ENCODE data around the gene ARHGAP42. TPM values are rescaled to one million over a fixed set of nuclear protein-coding genes. Genes with fewer than 3 reads are reported as not detected.

Gene ARHGAP42
- total and polyA plus RNA-seq, 9 donors, result 4.3 to 11.8 (median 7.0) TPM

DNA sequence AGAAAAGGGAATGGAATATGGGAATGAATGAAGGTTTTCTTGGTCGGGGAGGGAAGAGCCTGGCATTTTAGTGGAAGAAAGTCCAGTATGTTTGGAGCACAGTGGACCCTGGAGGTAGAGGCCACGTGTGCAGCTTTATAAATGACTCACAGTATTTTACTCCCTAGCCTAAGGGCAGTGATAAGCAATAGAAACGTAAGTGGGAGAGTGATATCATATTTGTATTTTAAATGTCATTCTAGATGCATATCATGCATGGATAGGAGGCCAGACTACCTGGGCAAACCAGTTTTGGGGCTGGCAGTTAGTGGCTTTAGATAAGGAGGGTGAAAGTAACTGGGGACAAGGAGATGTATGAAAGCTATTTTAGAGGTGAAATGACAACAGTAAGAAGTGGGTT is 174.1 kb downstream of the ARHGAP42 start:
- intact Hi-C loops (cut with DNase I), result loop anchor here in 2 of 4 donors (5.0 to 10.0 kb wide), 2 partner anchors 179 to 276 kb away; no protein-coding TSS in a partner anchor
- Histone ChIP-seq H3K36me3 (no peaks in the 10 kb centered on the region), H3K27me3 (no peaks in the 10 kb centered on the region), H3K4me3 (no peak overlapping the region), H3K9me3 (no peaks in the 10 kb centered on the region), H3K27ac (no peak overlapping the region), H3K4me1 (ENCODE audit: insufficient read depth) (peaks cover 2% of the 10 kb centered on the region)
- DNase-seq, result no peak
- no peak for TF ChIP-seq EP300 (IDR thresholded peaks at IDR 0.05)
- TF ChIP-seq, protein P1, sequence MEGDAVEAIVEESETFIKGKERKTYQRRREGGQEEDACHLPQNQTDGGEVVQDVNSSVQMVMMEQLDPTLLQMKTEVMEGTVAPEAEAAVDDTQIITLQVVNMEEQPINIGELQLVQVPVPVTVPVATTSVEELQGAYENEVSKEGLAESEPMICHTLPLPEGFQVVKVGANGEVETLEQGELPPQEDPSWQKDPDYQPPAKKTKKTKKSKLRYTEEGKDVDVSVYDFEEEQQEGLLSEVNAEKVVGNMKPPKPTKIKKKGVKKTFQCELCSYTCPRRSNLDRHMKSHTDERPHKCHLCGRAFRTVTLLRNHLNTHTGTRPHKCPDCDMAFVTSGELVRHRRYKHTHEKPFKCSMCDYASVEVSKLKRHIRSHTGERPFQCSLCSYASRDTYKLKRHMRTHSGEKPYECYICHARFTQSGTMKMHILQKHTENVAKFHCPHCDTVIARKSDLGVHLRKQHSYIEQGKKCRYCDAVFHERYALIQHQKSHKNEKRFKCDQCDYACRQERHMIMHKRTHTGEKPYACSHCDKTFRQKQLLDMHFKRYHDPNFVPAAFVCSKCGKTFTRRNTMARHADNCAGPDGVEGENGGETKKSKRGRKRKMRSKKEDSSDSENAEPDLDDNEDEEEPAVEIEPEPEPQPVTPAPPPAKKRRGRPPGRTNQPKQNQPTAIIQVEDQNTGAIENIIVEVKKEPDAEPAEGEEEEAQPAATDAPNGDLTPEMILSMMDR (IDR thresholded peaks at IDR 0.05), result no peak
- no peak for TF ChIP-seq POLR2A (IDR thresholded peaks at IDR 0.05)
- WGBS, 3 donors, result 86 to 91% (median 88%) methylated on average over 3 of the region's 3 CpGs

DNA sequence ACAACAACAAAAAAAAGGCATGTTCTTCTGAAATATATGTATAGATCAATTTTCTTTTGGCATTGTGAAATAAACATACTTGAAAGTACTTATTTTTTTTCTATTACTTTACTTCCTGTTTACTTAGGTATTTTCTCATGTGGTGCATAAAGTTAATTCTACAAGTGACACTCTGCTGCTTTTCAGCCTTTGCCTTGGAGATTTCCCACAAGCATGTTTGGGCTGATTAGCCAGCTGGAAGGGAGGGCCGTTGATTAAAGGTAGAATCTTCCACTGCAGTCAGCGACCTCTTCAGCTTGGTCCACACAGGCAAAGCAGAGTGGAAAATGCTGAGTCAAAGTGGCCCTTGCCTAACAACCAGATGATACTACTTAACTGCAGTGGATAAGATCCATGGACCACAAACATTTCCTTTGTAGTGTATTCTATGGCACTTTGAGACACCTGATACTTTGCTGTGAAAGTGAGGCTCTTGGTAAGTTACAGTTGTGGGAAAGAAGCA is 176.0 kb downstream of the ARHGAP42 start:
- H3K27ac ChIP-seq, result no peak overlapping the region
- no peak for DNase-seq
- peaks cover 2% of the 10 kb centered on the region for H3K4me1 ChIP-seq (ENCODE audit: insufficient read depth)
- no peaks in the 10 kb centered on the region for H3K36me3 ChIP-seq
- WGBS, 3 donors, result 20 to 29% (median 24%) methylated on average over 2 of the region's 2 CpGs
- intact Hi-C loops (cut with DNase I), result loop anchor here in 2 of 4 donors (5.0 to 10.0 kb wide), 2 partner anchors 181 to 278 kb away; no protein-coding TSS in a partner anchor
- no peak for TF ChIP-seq EP300 (IDR thresholded peaks at IDR 0.05)
- no peak for TF ChIP-seq POLR2A (IDR thresholded peaks at IDR 0.05)
- TF ChIP-seq, protein P1 (IDR thresholded peaks at IDR 0.05), result no peak
- H3K27me3 ChIP-seq, result no peaks in the 10 kb centered on the region
- H3K4me3 ChIP-seq, result no peak overlapping the region
- H3K9me3 ChIP-seq, result no peaks in the 10 kb centered on the region

DNA sequence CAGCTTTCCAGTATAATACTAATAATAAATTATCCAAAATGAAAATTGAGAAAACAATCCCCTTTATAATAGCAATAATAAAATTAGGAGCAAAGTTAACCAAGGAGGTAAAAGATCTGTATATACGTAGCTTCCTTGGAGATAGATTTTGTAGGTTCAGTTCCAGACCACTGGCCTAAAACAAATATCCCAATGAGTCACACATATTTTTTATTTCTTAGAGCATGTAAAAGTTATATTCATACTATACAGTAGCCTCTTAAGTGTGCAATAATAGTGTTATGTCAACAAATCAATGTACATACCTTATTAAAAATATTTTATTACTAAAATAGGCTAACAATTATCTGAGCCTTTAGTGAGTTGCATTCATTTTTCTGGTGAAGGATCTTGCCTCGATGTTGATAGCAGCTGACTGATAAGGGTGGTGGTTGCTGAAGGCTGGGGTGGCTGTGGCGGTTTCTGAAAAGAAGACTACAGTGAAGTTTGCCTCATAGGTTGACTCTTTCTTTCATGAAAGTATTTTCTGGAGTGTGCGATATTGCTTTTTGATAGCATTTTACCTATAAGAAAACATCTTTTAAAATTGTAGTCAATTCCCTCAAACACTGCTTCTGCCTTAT is 178.5 kb downstream of the ARHGAP42 start:
- Histone ChIP-seq H3K9me3 (no peaks in the 10 kb centered on the region), H3K36me3 (no peaks in the 10 kb centered on the region), H3K27me3 (no peaks in the 10 kb centered on the region), H3K27ac (no peak overlapping the region), H3K4me1 (ENCODE audit: insufficient read depth) (peaks cover 2% of the 10 kb centered on the region), H3K4me3 (no peak overlapping the region)
- TF ChIP-seq, protein P1 (IDR thresholded peaks at IDR 0.05), result no peak
- TF ChIP-seq POLR2A (IDR thresholded peaks at IDR 0.05) (no peak), EP300 (IDR thresholded peaks at IDR 0.05) (no peak)
- intact Hi-C loops (cut with DNase I), result loop anchor here in 1 of 4 donors (10.0 kb wide), 1 partner anchor 281 kb away; no protein-coding TSS in a partner anchor
- WGBS, 3 donors, result 64 to 82% (median 69%) methylated on average over 4 of the region's 4 CpGs
- no peak for DNase-seq

DNA sequence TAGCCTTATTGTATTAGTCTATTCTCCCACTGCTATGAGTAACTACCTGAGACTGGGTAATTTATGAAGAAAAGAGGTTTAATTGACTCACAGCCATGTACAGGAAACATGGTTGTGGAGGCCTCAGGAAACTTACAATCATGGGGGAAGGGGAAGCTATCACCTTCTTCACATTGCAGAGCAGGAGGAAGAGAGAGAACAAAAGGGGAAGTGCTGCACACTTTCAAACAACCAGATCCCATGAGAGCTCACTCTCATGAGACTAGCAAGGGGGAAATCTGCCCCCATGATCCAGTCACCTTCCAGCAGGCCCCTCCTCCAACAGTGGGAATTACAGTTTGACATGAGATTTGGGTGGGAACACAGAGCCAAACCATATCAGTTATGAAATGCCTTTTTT is 179.4 kb downstream of the ARHGAP42 start:
- H3K27me3 ChIP-seq, result no peaks in the 10 kb centered on the region
- intact Hi-C loops (cut with DNase I), result loop anchor here in 1 of 4 donors (10.0 kb wide), 1 partner anchor 282 kb away; no protein-coding TSS in a partner anchor
- DNase-seq, result no peak
- H3K27ac ChIP-seq, result no peak overlapping the region
- no peaks in the 10 kb centered on the region for H3K9me3 ChIP-seq
- H3K4me3 ChIP-seq, result no peak overlapping the region
- no peaks in the 10 kb centered on the region for H3K36me3 ChIP-seq
- TF ChIP-seq POLR2A (IDR thresholded peaks at IDR 0.05) (no peak), EP300 (IDR thresholded peaks at IDR 0.05) (no peak)
- TF ChIP-seq, protein P1 (IDR thresholded peaks at IDR 0.05), result no peak
- H3K4me1 ChIP-seq (ENCODE audit: insufficient read depth), result peaks cover 2% of the 10 kb centered on the region

Measured in ovary (tissue), 9 donors.